K562 (cell line): Measurements from ENCODE around the gene FKBP15. TPM values are rescaled to one million over a fixed set of nuclear protein-coding genes. Genes with fewer than 3 reads are reported as not detected.

ENCODE experiments used
- ARID2 ChIP-seq: fragments of 450-650 bp; IDR thresholded peaks from 2 replicates; pipeline ENCODE4 v1.6.1; 2017; ENCODE audit warnings: antibody characterized with exemption, mild to moderate bottlenecking
- BCL6 ChIP-seq: fragments of 250-450 bp; sonication (Bioruptor Pico); IDR thresholded peaks from 2 replicates; pipeline ENCODE4 v1.4.0; 2020
- BDP1 ChIP-seq: IDR thresholded peaks from 3 replicates; pipeline ENCODE4 v1.6.1; 2011; ENCODE audit not compliant: insufficient read length, insufficient read depth
- BRD4 ChIP-seq: fragments of 200-600 bp; sonication (generic); IDR thresholded peaks from 2 replicates; pipeline ENCODE4 v1.6.1; 2017; ENCODE audit warnings: inconsistent platforms
- C11orf30 ChIP-seq: fragments of 450-650 bp; IDR thresholded peaks from 2 replicates; pipeline ENCODE4 v1.6.1; 2016; ENCODE audit warnings: low read depth, mild to moderate bottlenecking
- CREBBP ChIP-seq: IDR thresholded peaks from one replicate; pipeline ENCODE4 v1.6.1; 2012; ENCODE audit warnings: low read depth, mild to moderate bottlenecking, control low read depth, inconsistent platforms, low read length
- CREM ChIP-seq: IDR thresholded peaks from 2 replicates; pipeline ENCODE4 v1.6.1; 2014; ENCODE audit warnings: antibody characterized with exemption, low read depth
- EGR1 ChIP-seq: fragments of 450-650 bp; conservative IDR thresholded peaks from 2 replicates; pipeline ENCODE4 v1.6.1; 2017; ENCODE audit warnings: mild to moderate bottlenecking
- FOXP1 ChIP-seq: sonication (generic); formaldehyde crosslinking; IDR thresholded peaks from 2 replicates; pipeline ENCODE4 v1.8.0; 2022; ENCODE audit warnings: mild to moderate bottlenecking, missing genetic modification reagents
- GABPA ChIP-seq: fragments of 200-800 bp; sonication (Bioruptor generic); conservative IDR thresholded peaks from 2 replicates; pipeline ENCODE4 v1.6.1; 2016; ENCODE audit warnings: low read depth, missing genetic modification characterization, missing compliant biosample characterization
- MAFG ChIP-seq: fragments of 450-650 bp; conservative IDR thresholded peaks from 2 replicates; pipeline ENCODE4 v1.6.1; 2016; ENCODE audit warnings: missing genetic modification characterization, missing compliant biosample characterization
- MEIS2 ChIP-seq: fragments of 450-650 bp; IDR thresholded peaks from 2 replicates; pipeline ENCODE4 v1.6.1; 2014; ENCODE audit warnings: mild to moderate bottlenecking; ENCODE audit not compliant: partially characterized antibody
- MXI1 ChIP-seq: IDR thresholded peaks from 2 replicates; pipeline ENCODE4 v1.6.1; 2011; ENCODE audit warnings: low read depth, mild to moderate bottlenecking, improper control_type of control experiment, low read length
- PHF20 ChIP-seq: fragments of 450-650 bp; IDR thresholded peaks from 2 replicates; pipeline ENCODE4 v1.6.1; 2018; ENCODE audit not compliant: partially characterized antibody
- RBM15 ChIP-seq: fragments of 200-400 bp; formaldehyde crosslinking; IDR thresholded peaks from 2 replicates; pipeline ENCODE4 v1.6.1; 2018; ENCODE audit warnings: mild to moderate bottlenecking, low read length, moderate library complexity; ENCODE audit not compliant: insufficient read depth
- RBM17 ChIP-seq: fragments of 200-400 bp; formaldehyde crosslinking; IDR thresholded peaks from 2 replicates; pipeline ENCODE4 v1.6.1; 2017; ENCODE audit warnings: low read depth, mild to moderate bottlenecking, low read length, borderline replicate concordance
- RNF2 ChIP-seq: sonication (generic); IDR thresholded peaks from 2 replicates; pipeline ENCODE4 v1.6.1; 2016
- SMARCA5 ChIP-seq: fragments of 450-650 bp; IDR thresholded peaks from 2 replicates; pipeline ENCODE4 v1.6.1; 2016
- SP1 ChIP-seq: sonication (generic); formaldehyde crosslinking; IDR thresholded peaks from 2 replicates; pipeline ENCODE4 v1.8.1; 2022; ENCODE audit warnings: mild to moderate bottlenecking, missing genetic modification reagents
- SRF ChIP-seq, 2 experiments: fragments of 250-450, 450-650 bp in 1 of 2; sonication (Bioruptor Pico) in 1 of 2; sonication (generic) in 1 of 2; formaldehyde crosslinking; IDR thresholded peaks; 2 replicates each; pipeline versions ENCODE4 v1.5.0 to v1.5.1; 2020 to 2022; ENCODE audit warnings: mild to moderate bottlenecking in 1 of 2, missing genetic modification reagents in 1 of 2
- TEAD2 ChIP-seq: fragments of 450-650 bp; IDR thresholded peaks from 2 replicates; pipeline ENCODE4 v1.6.1; 2016; ENCODE audit warnings: missing genetic modification characterization, control low read depth, missing compliant biosample characterization
- U2AF1 ChIP-seq: fragments of 200-400 bp; formaldehyde crosslinking; optimal IDR thresholded peaks from 2 replicates; pipeline ENCODE3; 2017; ENCODE audit warnings: mild to moderate bottlenecking, low read depth, low read length, moderate library complexity
- ZBTB17 ChIP-seq: fragments of 450-650 bp; formaldehyde crosslinking; IDR thresholded peaks from 2 replicates; pipeline ENCODE4 v1.4.0; 2020; ENCODE audit warnings: mild to moderate bottlenecking
- ZNF134 ChIP-seq: fragments of 250-450 bp; sonication (Bioruptor Pico); conservative IDR thresholded peaks from 2 replicates; pipeline ENCODE4 v1.4.0; 2020
- ZNF436 ChIP-seq: fragments of 250-450, 450-650 bp; sonication (Bioruptor Pico); formaldehyde crosslinking; IDR thresholded peaks from 2 replicates; pipeline ENCODE4 v1.7.0; 2020; ENCODE audit warnings: mild to moderate bottlenecking
- ZNF655 ChIP-seq: fragments of 250-450 bp; sonication (Bioruptor Pico); IDR thresholded peaks from 2 replicates; pipeline ENCODE4 v1.5.0; 2021
- ZNF778 ChIP-seq: fragments of 450-650 bp; formaldehyde crosslinking; IDR thresholded peaks from 2 replicates; pipeline ENCODE4 v1.4.0; 2020; ENCODE audit warnings: mild to moderate bottlenecking, moderate library complexity
- ZSCAN29 ChIP-seq: fragments of 450-650 bp; IDR thresholded peaks from 2 replicates; pipeline ENCODE4 v1.6.1; 2017
- polyA plus RNA-seq, 8 experiments: library from polyadenylated mRNA; depleted of rRNA in 4 of 8; stranded (reverse) in 5 of 8; unstranded in 3 of 8; fragments of >200 nt; fragmentation: Nextera tagmentation in 2 of 8; fragmentation: Illumina TruSeq in 1 of 8; extraction: Ambion mirVana in 2 of 8; extraction: Trizol in 1 of 8; gene quantifications; 2 replicates each; pipeline versions ENCODE4 v1.2.1 to v1.2.3, GENCODE V29; 2011 to 2014; ENCODE audit warnings: inconsistent platforms in 1 of 8, missing spikeins in 1 of 8
- total RNA-seq, 7 experiments: library from RNA; depleted of rRNA in 6 of 7; stranded (reverse); fragments of >200 nt in 6 of 7; fragmentation: Illumina TruSeq in 2 of 7; extraction: Trizol in 2 of 7; gene quantifications; 2 replicates each; pipeline versions ENCODE4 v1.2.1 to v1.2.3, GENCODE V29; 2011 to 2021; ENCODE audit warnings: low replicate concordance in 1 of 7
- TF ChIP-seq, protein P1 (sequence below): sonication (generic); formaldehyde crosslinking; IDR thresholded peaks from 2 replicates; pipeline ENCODE4 v1.9.0; 2022; ENCODE audit warnings: mild to moderate bottlenecking, missing genetic modification reagents
- TF ChIP-seq, protein P2 (sequence below): IDR thresholded peaks from 2 replicates; pipeline ENCODE4 v1.6.1; 2011; ENCODE audit warnings: borderline replicate concordance, low read depth, mild to moderate bottlenecking, moderate library complexity, low read length; ENCODE audit not compliant: insufficient read depth, poor library complexity, severe bottlenecking

The FKBP15 gene
- total and polyA plus RNA-seq, 9 of the 15 experiments (the other 6 are each of a cell fraction or from before 2014, with no cell fraction given): 8.7 to 38.0 (median 18.9) TPM

DNA sequence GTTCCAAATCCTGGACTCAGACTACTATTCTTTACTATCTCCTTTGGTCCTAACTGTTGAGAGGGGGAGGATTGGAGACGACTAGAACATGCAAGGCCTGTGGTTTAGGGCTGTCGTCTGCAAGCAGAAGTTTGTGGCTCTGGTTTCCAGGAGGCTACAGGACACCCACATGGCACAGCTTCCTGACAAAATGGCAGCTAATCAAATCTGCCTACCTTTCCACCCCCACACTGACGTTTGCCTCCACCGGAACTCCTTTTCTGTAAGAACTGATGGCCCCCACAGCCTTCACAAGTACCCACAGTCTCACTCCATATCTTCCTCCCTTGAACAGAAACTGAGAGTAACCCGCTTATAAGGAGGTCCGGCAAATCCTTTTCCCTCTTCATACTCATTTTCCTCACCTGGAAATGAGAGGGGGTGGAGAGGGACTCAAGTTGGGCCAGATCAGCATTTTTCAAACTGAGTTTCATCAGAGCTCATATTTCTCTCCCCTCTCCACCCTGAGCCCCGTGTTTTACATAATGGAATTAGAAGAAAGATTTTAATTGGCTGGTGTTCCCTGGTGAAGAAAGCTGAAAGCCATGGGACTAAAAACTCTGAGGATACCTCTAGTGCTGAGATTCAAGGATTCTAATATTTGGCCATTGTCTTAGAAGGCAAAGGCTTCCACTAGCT lies 65.0 kb downstream of the FKBP15 start (continued):
- TF ChIP-seq ZNF655 (no peak), BCL6 (CRISPR knock-in tag) (no peak), U2AF1 (no peak), BDP1 (no peak), ZNF436 (CRISPR knock-in tag) (no peak), MXI1 (no peak), ZBTB17 (CRISPR knock-in tag) (no peak), RBM17 (no peak), BRD4 (no peak), C11orf30 (peak; percentile 61), EGR1 (peak; percentile 78), MAFG (0 out of 2 replicates have a peak, but pooled peaks have one; percentile 6), FOXP1 (CRISPR knock-in tag) (no peak), TEAD2 (no peak), ARID2 (no peak), RNF2 (no peak), SRF (CRISPR knock-in tag; IDR thresholded peaks at IDR 0.05) (0 out of 4 replicates have a peak, but pooled peaks of 1 of the 2 experiments have one; percentile 24), SP1 (CRISPR knock-in tag) (no peak), CREM (peak; percentile 37; the same call in 1 of the 2 replicates), RBM15 (no peak), ZNF134 (CRISPR knock-in tag) (no peak), ZNF778 (CRISPR knock-in tag) (no peak), SMARCA5 (no peak), GABPA (tag) (0 out of 2 replicates have a peak, but pooled peaks have one; percentile 14), ZSCAN29 (no peak), CREBBP (no peak), MEIS2 (peak; percentile 19), PHF20 (no peak)
- TF ChIP-seq, protein P1, sequence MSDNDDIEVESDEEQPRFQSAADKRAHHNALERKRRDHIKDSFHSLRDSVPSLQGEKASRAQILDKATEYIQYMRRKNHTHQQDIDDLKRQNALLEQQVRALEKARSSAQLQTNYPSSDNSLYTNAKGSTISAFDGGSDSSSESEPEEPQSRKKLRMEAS (CRISPR knock-in tag): no peak
- TF ChIP-seq, protein P2, sequence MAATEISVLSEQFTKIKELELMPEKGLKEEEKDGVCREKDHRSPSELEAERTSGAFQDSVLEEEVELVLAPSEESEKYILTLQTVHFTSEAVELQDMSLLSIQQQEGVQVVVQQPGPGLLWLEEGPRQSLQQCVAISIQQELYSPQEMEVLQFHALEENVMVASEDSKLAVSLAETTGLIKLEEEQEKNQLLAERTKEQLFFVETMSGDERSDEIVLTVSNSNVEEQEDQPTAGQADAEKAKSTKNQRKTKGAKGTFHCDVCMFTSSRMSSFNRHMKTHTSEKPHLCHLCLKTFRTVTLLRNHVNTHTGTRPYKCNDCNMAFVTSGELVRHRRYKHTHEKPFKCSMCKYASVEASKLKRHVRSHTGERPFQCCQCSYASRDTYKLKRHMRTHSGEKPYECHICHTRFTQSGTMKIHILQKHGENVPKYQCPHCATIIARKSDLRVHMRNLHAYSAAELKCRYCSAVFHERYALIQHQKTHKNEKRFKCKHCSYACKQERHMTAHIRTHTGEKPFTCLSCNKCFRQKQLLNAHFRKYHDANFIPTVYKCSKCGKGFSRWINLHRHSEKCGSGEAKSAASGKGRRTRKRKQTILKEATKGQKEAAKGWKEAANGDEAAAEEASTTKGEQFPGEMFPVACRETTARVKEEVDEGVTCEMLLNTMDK: no peak
